Adrenal gland (tissue), 12 donors: ENCODE data around the gene GIMAP8. TPM values are rescaled to one million over a fixed set of nuclear protein-coding genes. Genes with fewer than 3 reads are reported as not detected.

Source experiments
- DNase-seq, 7 donors: peaks; one replicate each; pipeline ENCODE4 v3.0.0-alpha.2; 2019 to 2020
- H3K27ac ChIP-seq, 5 donors: fragments of 200-600 bp; sonication (generic) in 4 of 5; 1 replicate in 3 of 5; 2 replicates in 2 of 5; pipeline versions ENCODE4 v1.5.1 to v1.8.0; 2016 to 2020; ENCODE audit warnings: mild to moderate bottlenecking in 1 of 5
- H3K27me3 ChIP-seq: fragments of 200-600 bp; 2 replicates; pipeline ENCODE4 v1.8.0; 2021
- H3K36me3 ChIP-seq, 2 donors: fragments of 200-600 bp; replicated peaks in 1 of 2; 1 replicate in 1 of 2; 2 replicates in 1 of 2; pipeline versions ENCODE4 v1.5.1 to v1.8.0; 2018 to 2022
- H3K4me1 ChIP-seq, 2 donors: fragments of 200-600 bp; replicated peaks in 1 of 2; 1 replicate in 1 of 2; 2 replicates in 1 of 2; pipeline versions ENCODE4 v1.5.1 to v1.8.0; 2018 to 2021
- H3K4me3 ChIP-seq, 4 donors: fragments of 200-600 bp; sonication (generic) in 3 of 4; one replicate each; pipeline ENCODE4 v1.5.1; 2016 to 2018
- H3K9me3 ChIP-seq, 3 donors: fragments of 200-600 bp; sonication (generic) in 1 of 3; replicated peaks in 1 of 3; 1 replicate in 2 of 3; 2 replicates in 1 of 3; pipeline versions ENCODE4 v1.5.1 to v1.8.0; 2016 to 2021
- POLR2A ChIP-seq, 2 donors: fragments of 450-650 bp; IDR thresholded peaks; one replicate each; pipeline ENCODE4 v1.6.1; 2017; ENCODE audit warnings: antibody characterized with exemption in 2 of 2, mild to moderate bottlenecking in 2 of 2, moderate library complexity in 1 of 2
- WGBS, 4 donors: extraction: QIAGEN DNeasy Blood & Tissue Kit in 2 of 4; methylation state at CpG; one replicate each; pipeline versions ENCODE4 v1.1.5 to v1.1.7; 2013 to 2017; 5-methylcytosine and 5-hydroxymethylcytosine counted together
- intact Hi-C, 2 donors: fragments of 100-400 bp; cut with DNase I; formaldehyde crosslinking; loops; one replicate each; pipeline versions ENCODE4 v1.14.1 to v1.15.0; 2022 to 2023
- polyA plus RNA-seq, 3 donors: library from polyadenylated mRNA; stranded (reverse); fragments of 200-250 nt in 2 of 3; fragments of 350-450 nt in 1 of 3; fragmentation: Illumina TruSeq in 1 of 3; extraction: RNeasy Lipid Tissue Mini Kit (QIAGEN cat#74804) in 1 of 3; gene quantifications; one replicate each; pipeline ENCODE4 v1.2.3, GENCODE V29; 2013 to 2014
- total RNA-seq, 9 donors: library from RNA; depleted of rRNA in 4 of 9; stranded (reverse); fragments of >200 nt in 4 of 9; fragments of 120-200 nt in 1 of 9; fragmentation: NEBNext Ultra II Directional in 1 of 9; extraction: Animal tissue kit (Norgen Biotek cat#: 25700) in 1 of 9; gene quantifications; one replicate each; pipeline versions ENCODE4 v1.1.0 to v1.2.4, GENCODE V29; 2013 to 2023
- TF ChIP-seq, protein P1 (sequence below), 6 experiments: fragments of 450-650 bp in 4 of 6; fragments of 200-600 bp in 2 of 6; sonication (generic) in 1 of 6; IDR thresholded peaks; 1 replicate in 5 of 6; 2 replicates in 1 of 6; pipeline versions ENCODE4 v1.5.1 to v1.8.0; 2016 to 2021; ENCODE audit warnings: antibody characterized with exemption in 6 of 6, mild to moderate bottlenecking in 2 of 6, moderate library complexity in 1 of 6
- donor health status: healthy with polysubstance abuse.
- donor health status: Bipolar disorder and iron deficiency.
- donor health status: DM: yes; HTN: yes; CAD: no.
- donor health status: DM: no; HTN: no; CAD: no.
- donor health status: DM: no; HTN: no; CAD: no.
- donor health status: DM: yes; HTN: yes; CAD: no.

The GIMAP8 gene
- total and polyA plus RNA-seq, 12 donors: 6.1 to 18.4 (median 9.5) TPM

DNA sequence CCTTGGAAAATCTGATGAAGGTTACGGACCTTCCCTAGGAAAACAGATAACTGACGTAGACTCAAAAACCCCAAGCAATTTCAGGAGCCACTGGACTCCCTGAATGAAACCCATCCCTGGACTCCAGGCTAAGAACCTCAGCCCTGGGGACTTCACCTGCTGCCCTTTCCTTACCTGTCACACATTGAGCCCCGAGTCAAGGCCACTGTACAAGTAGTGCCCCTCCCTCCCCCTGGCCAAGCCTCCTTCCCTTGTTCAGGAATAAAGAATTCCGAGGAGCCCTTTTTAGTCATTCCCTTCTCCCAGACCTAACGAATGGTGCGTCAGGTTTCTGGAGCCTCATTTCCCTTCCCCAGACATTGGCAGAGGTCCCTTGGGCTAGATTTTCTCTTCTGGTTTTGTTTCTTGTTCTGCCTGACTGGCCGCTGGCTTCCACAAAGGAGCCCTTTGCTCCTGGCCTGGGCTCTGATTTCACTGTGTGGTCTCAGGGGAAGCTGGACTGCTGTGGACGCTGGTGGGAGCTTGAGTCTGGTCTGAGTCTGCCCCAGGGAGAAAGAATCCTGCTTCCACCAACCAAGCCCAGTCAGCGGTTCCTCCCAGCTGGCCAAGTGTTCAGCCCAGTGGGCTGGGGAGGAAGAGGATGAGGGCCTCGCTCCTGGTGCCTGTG, 39.6 kb upstream of the GIMAP8 start:
- Histone ChIP-seq H3K4me1 (peaks cover 9 to 19% of the 10 kb centered on the region in 2 donors), H3K4me3 (no peak overlapping the region), H3K27ac (no peak overlapping the region), H3K36me3 (no peaks in the 10 kb centered on the region), H3K27me3 (no peaks in the 10 kb centered on the region), H3K9me3 (no peaks in the 10 kb centered on the region)
- intact Hi-C loops: loop anchor here (2.0 to 10.0 kb wide), 2 partner anchors 42 to 56 kb away; partner anchors contain the start of gene REPIN1 (in 1 of the 2)
- TF ChIP-seq, protein P1, sequence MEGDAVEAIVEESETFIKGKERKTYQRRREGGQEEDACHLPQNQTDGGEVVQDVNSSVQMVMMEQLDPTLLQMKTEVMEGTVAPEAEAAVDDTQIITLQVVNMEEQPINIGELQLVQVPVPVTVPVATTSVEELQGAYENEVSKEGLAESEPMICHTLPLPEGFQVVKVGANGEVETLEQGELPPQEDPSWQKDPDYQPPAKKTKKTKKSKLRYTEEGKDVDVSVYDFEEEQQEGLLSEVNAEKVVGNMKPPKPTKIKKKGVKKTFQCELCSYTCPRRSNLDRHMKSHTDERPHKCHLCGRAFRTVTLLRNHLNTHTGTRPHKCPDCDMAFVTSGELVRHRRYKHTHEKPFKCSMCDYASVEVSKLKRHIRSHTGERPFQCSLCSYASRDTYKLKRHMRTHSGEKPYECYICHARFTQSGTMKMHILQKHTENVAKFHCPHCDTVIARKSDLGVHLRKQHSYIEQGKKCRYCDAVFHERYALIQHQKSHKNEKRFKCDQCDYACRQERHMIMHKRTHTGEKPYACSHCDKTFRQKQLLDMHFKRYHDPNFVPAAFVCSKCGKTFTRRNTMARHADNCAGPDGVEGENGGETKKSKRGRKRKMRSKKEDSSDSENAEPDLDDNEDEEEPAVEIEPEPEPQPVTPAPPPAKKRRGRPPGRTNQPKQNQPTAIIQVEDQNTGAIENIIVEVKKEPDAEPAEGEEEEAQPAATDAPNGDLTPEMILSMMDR (IDR thresholded peaks at IDR 0.05): no peak
- no peak for TF ChIP-seq POLR2A (IDR thresholded peaks at IDR 0.05)
- WGBS, 4 donors: 75 to 89% (median 80%) methylated on average over 9 to 10 of the region's 10 CpGs
- no peak for DNase-seq

DNA sequence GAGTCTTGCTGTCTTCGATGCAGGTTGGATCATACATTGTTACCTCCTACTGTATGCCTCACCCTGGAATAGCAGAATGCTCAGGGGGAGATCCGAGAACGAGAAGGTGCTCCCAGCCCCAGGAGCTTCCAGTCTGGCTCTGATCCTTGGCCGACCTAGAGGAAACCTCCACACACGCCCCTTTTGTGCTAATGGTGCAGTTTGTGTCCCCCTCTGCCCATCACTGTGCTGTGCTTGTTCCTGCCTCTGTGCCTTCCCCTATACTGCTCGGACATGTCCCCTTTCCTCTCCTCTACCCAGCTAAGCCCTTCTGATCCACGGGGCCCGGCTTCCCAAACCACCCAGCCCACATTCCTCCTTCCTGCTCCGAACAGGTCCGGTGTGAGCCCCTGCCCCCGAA, 38.8 kb upstream of the GIMAP8 start:
- intact Hi-C loops: loop anchor here (2.0 to 10.0 kb wide), 2 partner anchors 43 to 57 kb away; partner anchors contain the start of gene REPIN1 (in 1 of the 2)
- TF ChIP-seq, protein P1 (IDR thresholded peaks at IDR 0.05): no peak
- TF ChIP-seq POLR2A (IDR thresholded peaks at IDR 0.05): no peak
- WGBS, 4 donors: 87 to 90% (median 87%) methylated on average over 10 to 11 of the region's 11 CpGs

DNA sequence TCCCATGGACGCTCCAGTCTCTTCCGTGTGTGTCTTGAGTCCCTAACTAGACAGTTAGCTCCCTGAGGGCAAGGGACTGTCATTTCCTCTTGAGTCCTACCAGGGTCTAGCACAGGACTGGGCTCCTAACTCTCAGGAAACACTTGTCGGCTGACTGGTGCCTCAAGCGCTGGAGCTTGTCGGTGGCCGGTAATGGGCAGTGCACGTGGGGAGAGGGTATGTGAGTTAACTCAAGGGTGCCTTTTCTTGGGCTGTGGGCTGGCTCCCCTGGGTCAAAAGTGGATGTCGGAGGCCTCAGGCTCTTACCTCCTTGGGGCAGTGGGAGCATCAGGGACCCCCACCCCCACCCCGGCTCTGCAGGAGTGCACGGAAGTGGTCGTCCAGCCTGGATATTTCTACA, 38.4 kb upstream of the GIMAP8 start:
- no peaks in the 10 kb centered on the region for H3K9me3 ChIP-seq
- H3K4me3 ChIP-seq: no peak overlapping the region
- H3K27ac ChIP-seq: no peak overlapping the region
- WGBS, 4 donors: 94 to 95% (median 94%) methylated on average over 10 to 11 of the region's 11 CpGs
- no peak for TF ChIP-seq POLR2A (IDR thresholded peaks at IDR 0.05)
- TF ChIP-seq, protein P1 (IDR thresholded peaks at IDR 0.05): no peak
- intact Hi-C loops: loop anchor here in 1 of 2 donors (10.0 kb wide), 1 partner anchor 57 kb away; no protein-coding TSS in a partner anchor
- H3K27me3 ChIP-seq: no peaks in the 10 kb centered on the region
- no peaks in the 10 kb centered on the region for H3K36me3 ChIP-seq
- DNase-seq: peak in 1 of 7 donors; percentile 41
- H3K4me1 ChIP-seq: peaks cover 0 to 7% of the 10 kb centered on the region in 2 donors

More for the DNA sequence above, 38.8 kb upstream of the GIMAP8 start:
- Histone ChIP-seq H3K4me3 (no peak overlapping the region), H3K4me1 (peaks cover 1 to 11% of the 10 kb centered on the region in 2 donors), H3K27ac (no peak overlapping the region), H3K9me3 (no peaks in the 10 kb centered on the region), H3K36me3 (no peaks in the 10 kb centered on the region), H3K27me3 (no peaks in the 10 kb centered on the region)
- DNase-seq: no peak

DNA sequence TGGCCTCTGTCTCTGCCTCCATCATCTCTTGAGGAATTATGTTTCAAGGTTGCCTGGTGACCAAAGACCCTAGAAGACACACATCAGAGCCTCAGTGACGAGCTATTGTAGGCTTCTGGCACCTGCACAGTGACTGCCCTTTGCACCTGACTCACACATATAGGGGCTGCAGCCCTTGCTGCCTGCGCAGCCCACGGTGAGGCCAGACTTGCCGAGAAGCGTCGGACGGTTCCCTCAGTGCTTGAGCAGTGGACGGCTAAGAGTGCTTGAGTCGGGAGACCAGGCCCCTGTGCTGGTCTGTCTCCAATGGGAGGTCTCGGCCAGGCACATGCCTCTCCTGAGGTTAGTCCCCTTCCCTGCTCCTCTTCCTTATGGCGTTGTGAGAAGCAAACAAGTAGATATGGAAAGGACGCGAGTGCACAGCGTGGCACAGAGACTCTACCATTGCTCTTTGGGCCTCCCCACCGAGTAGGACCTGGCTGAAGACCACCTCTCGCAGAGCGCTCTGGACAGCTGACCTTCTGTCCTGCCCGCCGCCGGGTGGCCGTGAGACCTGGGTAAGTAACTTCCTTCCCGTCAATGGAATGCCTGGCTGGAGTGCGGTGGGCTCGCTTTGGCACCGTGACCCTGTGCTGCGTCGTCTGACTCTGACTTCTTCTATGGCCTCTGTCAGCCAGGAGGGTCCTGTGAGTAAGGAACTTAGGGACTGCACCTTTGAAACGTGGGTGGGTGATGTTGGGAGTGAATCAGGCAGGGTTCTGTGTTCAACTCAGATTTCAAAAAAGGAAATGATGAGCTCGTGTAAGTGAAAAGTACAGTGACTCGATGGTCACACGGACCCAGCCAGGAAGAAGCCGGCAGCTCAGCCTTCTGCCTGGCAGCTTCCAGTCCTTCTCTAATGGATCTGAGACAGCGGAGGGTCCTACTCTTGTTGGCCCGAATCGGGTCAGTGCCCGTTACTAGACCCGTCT, 37.6 kb upstream of the GIMAP8 start:
- H3K9me3 ChIP-seq: no peaks in the 10 kb centered on the region
- H3K27ac ChIP-seq: no peak overlapping the region
- DNase-seq: peak in 4 of 7 donors; percentile 9 to 49 (median 14)
- whole genome bisulfite sequencing, 4 donors: 77 to 89% (median 87%) methylated on average over 34 to 37 of the region's 37 CpGs
- H3K27me3 ChIP-seq: no peaks in the 10 kb centered on the region
- no peak overlapping the region for H3K4me3 ChIP-seq
- no peaks in the 10 kb centered on the region for H3K4me1 ChIP-seq
- no peaks in the 10 kb centered on the region for H3K36me3 ChIP-seq
- intact Hi-C loops: loop anchor here in 1 of 2 donors (10.0 kb wide), 1 partner anchor 58 kb away; no protein-coding TSS in a partner anchor
- no peak for TF ChIP-seq POLR2A (IDR thresholded peaks at IDR 0.05)
- TF ChIP-seq, protein P1 (IDR thresholded peaks at IDR 0.05): no peak
